Measurements from ENCODE around the gene CACNA1S. TPM values are rescaled to one million over a fixed set of nuclear protein-coding genes. Genes with fewer than 3 reads are reported as not detected.

CACNA1S gene
- total and polyA plus RNA-seq, 2 of the 4 experiments (the other 2 are of a cell fraction) = not detected

- H3K4me3 ChIP-seq (ENCODE audit: insufficient read depth, low read depth, low read length) = no peak overlapping the region
- H3K18ac ChIP-seq (ENCODE audit: low read depth, low read length) = no peak overlapping the region
- no peak overlapping the region for H2AK5ac ChIP-seq (ENCODE audit: low read depth, low read length)
- no peak overlapping the region for H4K91ac ChIP-seq (ENCODE audit: insufficient read depth, low read depth, low read length)
- no peaks in the 10 kb centered on the region for H3K9me3 ChIP-seq (ENCODE audit: control insufficient read depth, insufficient read depth, low read length)
- no peak overlapping the region for H2BK15ac ChIP-seq (ENCODE audit: low read depth, low read length)
- POLR2A ChIA-PET (ENCODE audit: unreplicated experiment) = no interaction called here
- H3K4me2 ChIP-seq (ENCODE audit: low read depth, low read length) = no peak overlapping the region
- no peaks in the 10 kb centered on the region; the same call in 1 of the 2 replicates for H3K36me3 ChIP-seq (ENCODE audit: control insufficient read depth, insufficient read depth, low read length)
- CTCF ChIA-PET = no interaction called here
- no peak overlapping the region for H2AFZ ChIP-seq (replicated peaks; ENCODE audit: low read length, poor library complexity)
- H4K8ac ChIP-seq (ENCODE audit: low read depth in 2 of 2, low read length in 2 of 2) = no peak overlapping the region
- no peaks in the 10 kb centered on the region for H3K4me1 ChIP-seq (ENCODE audit: control insufficient read depth, insufficient read depth, low read length)
- no peak overlapping the region for H3K9ac ChIP-seq (ENCODE audit: low read depth, low read length)
- no peak overlapping the region for H3K27ac ChIP-seq (ENCODE audit: insufficient read depth, low read length)
- no peaks in the 10 kb centered on the region for H4K20me1 ChIP-seq (ENCODE audit: insufficient read depth, low read length)
- BruUV-seq (replicated peaks) = no TSS peak
- no peak for DNase-seq
- intact Hi-C loops (cut with micrococcal nuclease) = no loop called here
- H2BK120ac ChIP-seq (ENCODE audit: low read depth, low read length) = no peak overlapping the region
- TF ChIP-seq FOS (IDR thresholded peaks at IDR 0.05; ENCODE audit: low read depth, low read length) (no peak), NFE2L2 (IDR thresholded peaks at IDR 0.05; ENCODE audit: low read depth, low read length) (no peak), CHD1 (IDR thresholded peaks at IDR 0.05; ENCODE audit: low read depth, low read length) (no peak), MAFK (IDR thresholded peaks at IDR 0.05; ENCODE audit: low read depth, low read length) (no peak), RCOR1 (IDR thresholded peaks at IDR 0.05; ENCODE audit: insufficient replicate concordance, low read length) (no peak), POLR2A (IDR thresholded peaks at IDR 0.05; ENCODE audit: low read depth, low read length) (no peak), RFX5 (IDR thresholded peaks at IDR 0.05; ENCODE audit: low read depth, low read length) (no peak), CTCF (conservative IDR thresholded peaks at IDR 0.05; ENCODE audit: low read depth, low read length) (no peak), SMC3 (IDR thresholded peaks at IDR 0.05; ENCODE audit: low read depth, low read length) (no peak), BHLHE40 (IDR thresholded peaks at IDR 0.05; ENCODE audit: low read depth, low read length) (no peak), CEBPB (IDR thresholded peaks at IDR 0.05; ENCODE audit: low read depth, low read length) (no peak), RAD21 (IDR thresholded peaks at IDR 0.05; ENCODE audit: low read length) (no peak), MXI1 (IDR thresholded peaks at IDR 0.05; ENCODE audit: borderline replicate concordance, low read depth, low read length) (no peak), MAZ (IDR thresholded peaks at IDR 0.05; ENCODE audit: borderline replicate concordance, low read depth, low read length) (no peak), USF2 (IDR thresholded peaks at IDR 0.05; ENCODE audit: low read depth, low read length) (no peak), ELK1 (IDR thresholded peaks at IDR 0.05; ENCODE audit: borderline replicate concordance, low read depth, low read length) (no peak)
- in situ Hi-C loops (cut with MboI; ENCODE audit: low sequenced_read_pairs) = no loop called here
- H3K56ac ChIP-seq (ENCODE audit: extremely low read depth, insufficient read depth, low read length) = no peak overlapping the region
- ATAC-seq (ENCODE audit: low read depth) = no peak
- H3K23ac ChIP-seq (ENCODE audit: low read depth, low read length) = no peak overlapping the region
- 91% methylated on average over 4 of the region's 5 CpGs; no CpG with 5 or more reads in 1 of the 2 experiments for WGBS, 2 experiments (ENCODE audit: extremely low coverage in 2 of 2, insufficient read length in 1 of 2)
- H3K9me1 ChIP-seq (ENCODE audit: insufficient read depth, low read length) = no peaks in the 10 kb centered on the region; the same call in 1 of the 2 replicates
- H3K4ac ChIP-seq (ENCODE audit: low read depth, low read length) = no peak overlapping the region
- no peaks in the 10 kb centered on the region for H3K79me1 ChIP-seq (ENCODE audit: low read depth in 1 of 2, low read length in 2 of 2)
- H4K5ac ChIP-seq (ENCODE audit: low read depth, low read length) = no peak overlapping the region
- no peak overlapping the region for H2BK20ac ChIP-seq (ENCODE audit: low read depth, low read length)
- peak overlapping the region; percentile 67 for H2BK5ac ChIP-seq (ENCODE audit: low read depth, low read length, poor library complexity, severe bottlenecking)
- dilution Hi-C loops (cut with HindIII; ENCODE audit: low sequenced_read_pairs, unreplicated experiment) = no loop called here
- no peak overlapping the region for H2AK9ac ChIP-seq (replicated peaks; ENCODE audit: low read depth, low read length, poor library complexity)
- no peak overlapping the region for H3K14ac ChIP-seq (replicated peaks; ENCODE audit: low read depth, low read length)
- peaks cover 23% of the 10 kb centered on the region; the same call in 1 of the 2 replicates for H3K27me3 ChIP-seq (ENCODE audit: control insufficient read depth, insufficient read depth, low read length)
These were observed 104.7 kb downstream of the CACNA1S start for GRCh38 chr1:201007481-201007880.

Data from IMR-90 (cell line).